AG04449 (cell line): Measurements from ENCODE around the gene GSG1.
"Not testable (repeated sequence)": the region's sequence is repeated elsewhere in the genome, so short reads cannot be mapped to it uniquely, and the experiment has no call there.

ENCODE experiments used
- CTCF ChIA-PET: fragments of 350-600 bp; formaldehyde crosslinking; extraction: SDS; loops from one replicate; lab custom pipeline; 2021; ENCODE audit warnings: antibody characterized with exemption; lab: Yijun Ruan, JAX
- POLR2A ChIA-PET: fragments of 400-600, 350-600 bp; formaldehyde crosslinking; extraction: SDS; loops from one replicate; lab custom pipeline; 2020; ENCODE audit warnings: antibody characterized with exemption, inconsistent platforms; lab: Yijun Ruan, JAX
- DNase-seq: peaks from one replicate; pipeline ENCODE4 v3.0.0-alpha.2; 2010; ENCODE audit warnings: low read depth, low spot score
- H3K4me3 ChIP-seq: 2 replicates; pipeline ENCODE4 v1.5.1; 2011; ENCODE audit warnings: low read depth, mild to moderate bottlenecking, control low read depth, low read length
- CTCF ChIP-seq: IDR thresholded peaks from one replicate; pipeline ENCODE4 v1.5.1; 2011; ENCODE audit warnings: mild to moderate bottlenecking, moderate library complexity, low read length, control low read depth, inconsistent platforms; ENCODE audit not compliant: insufficient read depth; ENCODE audit errors: missing control alignments

GSG1 gene

GRCh38 chr12:13042666-13043230, 60.7 kb downstream of the GSG1 start:
- no peak overlapping the region for H3K4me3 ChIP-seq
- POLR2A ChIA-PET, result no interaction called here
- TF ChIP-seq CTCF, result no peak
- CTCF ChIA-PET, result interaction anchor here (0.7 to 3.3 kb wide), 4 partner anchors 19 to 169 kb away, joined by 3 to 18 read pairs (median 4); no protein-coding TSS in a partner anchor
- no peak for DNase-seq

- ChIA-PET CTCF (interaction anchor here (1.3 to 2.9 kb wide), 2 partner anchors 13 to 171 kb away, joined by 5 to 10 read pairs; no protein-coding TSS in a partner anchor), POLR2A (no interaction called here)
- H3K4me3 ChIP-seq, result no peak overlapping the region
- no peak for TF ChIP-seq CTCF
- DNase-seq, result no peak
These were observed 62.2 kb downstream of the GSG1 start for GRCh38 chr12:13041224-13041623.

- CTCF ChIA-PET, result interaction anchor here (2.9 kb wide), 1 partner anchor 172 kb away, joined by 10 read pairs; no protein-coding TSS in a partner anchor
- DNase-seq, result no peak
- POLR2A ChIA-PET, result interaction anchor here (0.6 kb wide), 1 partner anchor 10 kb away, joined by 3 read pairs; no protein-coding TSS in a partner anchor
These were observed 64.0 kb downstream of the GSG1 start for GRCh38 chr12:13039328-13039956.

GRCh38 chr12:13038491-13039161, 64.8 kb downstream of the GSG1 start:
- CTCF ChIA-PET, result interaction anchor here (1.2 to 2.9 kb wide), 4 partner anchors 13 to 173 kb away, joined by 3 to 17 read pairs (median 8); no protein-coding TSS in a partner anchor
- peak; percentile 65 for DNase-seq

More at GRCh38 chr12:13039328-13039956, 64.0 kb downstream of the GSG1 start:
- TF ChIP-seq CTCF, result no peak
- H3K4me3 ChIP-seq, result no peak overlapping the region

GRCh38 chr12:13036881-13037280, 66.6 kb downstream of the GSG1 start:
- POLR2A ChIA-PET, result no interaction called here
- CTCF ChIA-PET, result interaction anchor here (2.9 kb wide), 1 partner anchor 13 kb away, joined by 17 read pairs; no protein-coding TSS in a partner anchor

More at GRCh38 chr12:13038491-13039161, 64.8 kb downstream of the GSG1 start:
- no peak overlapping the region for H3K4me3 ChIP-seq
- TF ChIP-seq CTCF, result no peak
- POLR2A ChIA-PET, result interaction anchor here (0.6 to 0.9 kb wide), 2 partner anchors 59 to 158 kb away, joined by 5 to 7 read pairs; partner anchors contain the start of gene EMP1

GRCh38 chr12:13035335-13035734, 68.1 kb downstream of the GSG1 start:
- DNase-seq, POLR2A ChIA-PET, H3K4me3 ChIP-seq: not testable (repeated sequence)
- CTCF ChIA-PET, result interaction anchor here (0.9 to 3.1 kb wide), 2 partner anchors 11 to 182 kb away, joined by 4 to 9 read pairs; no protein-coding TSS in a partner anchor

More at GRCh38 chr12:13036881-13037280, 66.6 kb downstream of the GSG1 start:
- no peak for DNase-seq
- no peak overlapping the region for H3K4me3 ChIP-seq
- no peak for TF ChIP-seq CTCF
